HG03378 (cell line): ENCODE data around the gene PEX5L.

Experiments
- ATAC-seq: cut with Tn5 transposase; IDR thresholded peaks from one replicate; pipeline ENCODE4 v1.9.1; 2021; ENCODE audit warnings: mild to moderate bottlenecking, moderate library complexity; ENCODE audit not compliant: unreplicated experiment

The PEX5L gene

DNA sequence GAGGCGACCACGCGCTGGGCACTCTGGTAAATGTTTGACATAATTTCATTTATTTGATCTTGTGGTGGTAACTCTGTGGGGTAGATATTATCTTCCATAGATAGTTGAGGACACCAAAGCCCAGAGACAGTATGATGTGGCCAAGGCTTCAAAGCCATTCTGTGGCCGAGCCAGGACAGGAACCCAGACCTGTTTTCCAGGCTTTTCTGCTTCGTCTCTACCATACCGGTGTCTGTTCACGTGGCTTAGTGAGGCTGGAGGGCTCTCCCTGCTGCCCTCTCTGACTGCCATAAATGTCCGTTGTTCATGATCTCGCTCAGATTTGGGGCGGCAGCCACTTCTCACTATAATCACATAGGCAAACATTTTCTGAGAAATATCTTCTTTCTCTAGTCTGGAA is 134.7 kb downstream of the PEX5L start:
- ATAC-seq, result no peak

- peak; percentile 95 for ATAC-seq
These were observed 138.7 kb downstream of the PEX5L start for GRCh38 chr3:179898024-179898423.

- no peak for ATAC-seq
These were observed 139.5 kb downstream of the PEX5L start for GRCh38 chr3:179897231-179897630.

DNA sequence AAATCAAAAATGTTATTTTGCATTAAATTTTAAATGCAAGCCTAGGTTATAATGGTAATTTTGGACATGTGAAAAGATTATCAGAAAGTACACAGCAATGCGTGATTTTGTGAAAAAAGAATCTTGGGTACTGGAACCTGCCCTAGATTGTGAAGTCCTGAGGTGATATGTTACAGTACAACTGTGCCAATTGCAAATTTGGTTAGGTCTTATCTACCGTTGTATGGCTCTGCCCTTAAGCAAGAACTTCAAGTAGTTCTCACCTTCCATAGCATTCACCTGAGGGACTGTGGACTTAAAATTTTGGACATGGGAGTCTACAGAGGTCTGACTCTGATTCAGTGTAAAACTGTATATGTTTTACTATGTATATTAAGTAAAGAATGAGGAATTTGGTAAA is 140.2 kb downstream of the PEX5L start:
- ATAC-seq, result no peak

DNA sequence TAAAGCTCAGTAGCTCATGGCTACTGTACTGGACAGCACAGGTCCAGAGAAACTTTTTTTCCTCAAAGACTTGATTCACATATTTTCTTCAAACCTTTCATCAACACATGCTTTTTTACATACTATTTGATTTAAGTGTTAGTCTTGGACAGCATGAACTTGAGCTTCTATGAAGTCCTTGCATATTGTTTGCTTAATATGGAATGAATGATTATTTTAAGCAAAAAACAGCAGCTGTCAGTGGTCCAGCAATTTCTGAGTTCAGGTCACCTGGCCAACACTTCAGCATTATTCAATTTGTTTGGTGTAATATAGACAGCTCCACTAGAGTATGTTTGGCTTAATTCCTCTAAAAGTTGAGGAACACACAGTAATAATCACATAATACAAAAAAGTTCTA is 141.4 kb downstream of the PEX5L start:
- no peak for ATAC-seq

- no peak for ATAC-seq
These were observed 149.3 kb downstream of the PEX5L start for GRCh38 chr3:179887295-179887943.

DNA sequence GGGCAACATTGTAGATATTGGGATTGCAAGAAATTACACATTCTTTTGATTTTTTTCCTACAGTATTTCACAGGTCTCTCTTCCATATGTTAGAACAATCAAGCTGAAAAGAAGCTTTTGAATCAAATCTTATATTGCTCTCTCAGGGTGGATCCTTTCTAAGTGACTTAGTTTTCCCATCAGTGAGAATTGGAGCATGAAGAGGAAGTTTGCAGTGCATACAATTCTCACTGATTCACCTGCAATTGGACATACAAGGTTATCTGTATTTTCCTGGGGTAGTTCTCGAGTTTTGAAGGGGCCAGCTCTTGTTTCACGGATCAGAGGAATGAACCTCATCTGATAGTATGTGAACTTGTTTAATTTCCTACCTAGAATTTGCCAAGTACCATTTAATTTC is 150.8 kb downstream of the PEX5L start:
- ATAC-seq, result no peak

DNA sequence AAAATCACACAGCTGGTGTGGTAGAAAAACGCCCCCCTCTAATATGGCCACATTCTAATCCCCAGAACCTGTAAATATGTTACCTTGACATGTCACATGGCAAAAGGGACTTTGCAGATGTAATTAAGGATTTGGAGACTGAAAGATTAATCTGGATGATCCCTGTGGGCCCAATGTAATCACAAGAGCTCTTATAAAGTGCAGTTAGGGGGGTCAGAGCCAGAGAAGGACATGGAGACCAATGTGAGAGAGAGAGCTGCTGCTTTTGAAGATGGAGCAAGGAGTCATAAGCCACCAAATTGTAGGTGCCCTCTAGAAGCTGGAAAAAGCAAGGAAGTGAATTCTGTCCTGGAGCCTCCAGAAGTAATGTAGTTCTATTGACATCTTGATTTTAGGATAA is 152.6 kb downstream of the PEX5L start:
- ATAC-seq, result no peak

GRCh38 chr3:179882292-179882691 is 154.4 kb downstream of the PEX5L start:
- ATAC-seq, result peak; percentile 80

GRCh38 chr3:179881791-179882190 is 154.9 kb downstream of the PEX5L start:
- no peak for ATAC-seq

DNA sequence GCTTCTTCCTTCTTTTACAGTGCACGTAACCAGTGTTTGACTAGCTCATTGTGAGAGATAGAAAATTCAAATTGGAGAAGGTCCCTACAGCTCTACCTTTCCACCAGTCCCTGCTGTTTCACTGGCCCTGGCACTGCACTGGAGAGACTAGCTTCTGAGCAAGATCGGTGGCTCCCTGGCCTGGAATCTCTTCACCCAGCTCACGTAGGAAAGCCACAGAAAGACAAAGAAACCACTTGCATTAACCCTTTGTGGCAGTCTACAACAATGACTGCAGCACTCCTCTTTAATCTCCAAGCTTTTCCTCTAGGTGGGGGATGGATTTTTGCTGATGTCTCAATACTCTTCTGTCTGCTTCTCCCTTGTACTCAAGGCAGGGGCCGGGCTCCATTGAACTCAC is 155.9 kb downstream of the PEX5L start:
- no peak for ATAC-seq

DNA sequence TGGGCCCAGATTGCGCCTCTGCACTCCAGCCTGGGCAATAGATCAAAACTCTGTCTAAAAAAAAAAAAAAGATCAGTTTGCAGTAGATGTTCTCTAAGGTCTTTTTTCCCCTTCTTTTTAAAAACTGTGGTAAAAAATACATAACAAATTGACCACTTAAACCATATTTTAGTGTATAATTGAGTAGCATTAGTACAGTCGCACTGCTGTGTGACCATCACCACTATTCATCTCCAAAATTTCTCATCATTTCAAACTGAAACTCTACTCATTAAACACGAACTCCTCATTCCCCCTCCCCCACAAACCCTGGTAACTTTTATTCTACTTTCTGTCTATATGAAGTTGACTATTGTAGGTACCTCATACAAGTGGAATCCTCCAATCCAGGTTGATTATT is 160.3 kb downstream of the PEX5L start:
- no peak for ATAC-seq

- no peak for ATAC-seq
These were observed 163.9 kb downstream of the PEX5L start for GRCh38 chr3:179872842-179873241.

GRCh38 chr3:179871782-179872181 is 165.0 kb downstream of the PEX5L start:
- ATAC-seq, result no peak

DNA sequence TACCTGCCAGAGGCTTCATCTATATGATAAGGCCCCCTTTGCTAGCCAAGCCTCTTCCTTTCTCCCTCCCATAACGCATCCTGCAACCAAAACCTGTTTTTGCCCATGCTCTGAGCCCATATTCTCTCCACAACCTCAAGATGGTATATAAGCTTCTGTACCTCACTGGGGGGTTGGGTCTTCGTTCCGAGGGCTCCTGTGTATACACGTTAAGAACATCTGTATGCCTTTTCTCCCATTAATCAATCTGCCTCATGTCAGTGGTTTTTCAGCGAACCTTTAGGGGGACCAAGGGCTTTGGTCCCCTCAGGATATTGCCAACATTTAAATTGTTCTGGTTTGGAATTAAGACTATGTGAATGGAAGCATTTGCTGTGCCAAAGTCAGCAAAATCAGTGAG is 168.0 kb downstream of the PEX5L start:
- no peak for ATAC-seq

GRCh38 chr3:179867961-179868360 is 168.8 kb downstream of the PEX5L start:
- ATAC-seq, result no peak

DNA sequence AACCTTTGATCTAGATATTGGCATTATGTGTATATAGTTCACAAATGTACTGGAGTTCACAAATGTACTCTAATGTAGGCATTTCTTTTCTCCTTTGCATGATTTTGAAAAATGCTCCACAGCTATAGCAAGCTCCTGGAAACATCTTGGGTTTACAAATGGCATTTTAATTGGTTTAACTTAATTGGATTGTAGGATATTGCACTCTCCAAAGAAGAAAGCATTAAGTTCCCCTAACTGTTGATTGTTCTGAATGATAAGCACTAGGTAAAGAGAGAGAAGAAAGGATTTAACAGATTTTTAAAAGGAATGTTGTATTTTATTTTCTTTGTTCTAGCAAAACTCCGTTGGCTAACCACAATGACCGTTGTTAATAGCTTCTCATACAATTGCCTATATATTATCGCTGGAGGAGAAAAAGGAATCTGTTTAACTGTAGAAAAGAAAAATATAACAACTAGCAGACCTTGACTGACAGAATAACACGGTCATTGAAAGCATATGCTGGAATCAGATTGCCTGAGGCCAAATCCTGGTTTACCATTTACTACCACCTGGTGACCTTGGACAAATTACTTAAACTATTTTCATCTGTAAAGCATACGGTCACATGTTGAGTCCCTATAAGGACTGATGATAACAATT is 170.8 kb downstream of the PEX5L start:
- no peak for ATAC-seq

- no peak for ATAC-seq
These were observed 174.8 kb downstream of the PEX5L start for GRCh38 chr3:179861953-179862352.

DNA sequence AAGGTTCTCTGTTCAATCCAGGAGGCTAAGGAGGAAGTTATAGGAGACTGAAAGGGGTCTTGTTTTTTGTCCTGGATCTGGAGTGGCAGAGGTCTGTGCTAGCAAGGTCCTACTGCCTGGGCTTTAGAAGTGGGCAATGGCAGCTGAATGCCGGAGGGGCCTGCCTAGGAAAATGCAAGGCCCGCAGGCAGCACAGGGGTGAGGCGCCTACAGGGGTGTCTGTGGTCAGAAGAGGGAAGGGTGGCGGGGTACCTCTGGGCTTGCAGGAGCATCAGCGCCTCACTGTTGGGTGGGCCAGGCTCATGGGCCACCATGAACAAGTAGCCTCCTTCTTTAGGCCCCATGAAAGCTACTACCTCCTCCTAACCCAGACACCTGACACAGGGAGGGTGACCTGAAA is 175.4 kb downstream of the PEX5L start:
- no peak for ATAC-seq

GRCh38 chr3:179860275-179861107 is 176.2 kb downstream of the PEX5L start:
- no peak for ATAC-seq

GRCh38 chr3:179853176-179853575 is 183.6 kb downstream of the PEX5L start:
- ATAC-seq, result peak; percentile 73
